GM18861 (cell line): ENCODE measurements around the gene TNNC1.

Source experiments
- ATAC-seq: cut with Tn5 transposase; IDR thresholded peaks from one replicate; pipeline ENCODE4 v1.9.1; 2021; ENCODE audit not compliant: unreplicated experiment

TNNC1 gene

GRCh38 chr3:52458770-52459545 lies 5.1 kb upstream of the TNNC1 start:
- no peak for ATAC-seq

- no peak for ATAC-seq
Measured at GRCh38 chr3:52458031-52458760, 4.4 kb upstream of the TNNC1 start.

- no peak for ATAC-seq
Measured at GRCh38 chr3:52456800-52457183, 3.0 kb upstream of the TNNC1 start.

- no peak for ATAC-seq
Measured at GRCh38 chr3:52456169-52456799, 2.4 kb upstream of the TNNC1 start.

- peak; percentile 70 for ATAC-seq
Measured at GRCh38 chr3:52455283-52456168, 1.7 kb upstream of the TNNC1 start, which contains the start of gene NISCH. NISCH (plus strand) TSS chr3:52455604; CDS start chr3:52455642, 38 bp downstream.

GRCh38 chr3:52454938-52455282 lies 1.1 kb upstream of the TNNC1 start:
- ATAC-seq = no peak

GRCh38 chr3:52454250-52454937 lies 553 bp upstream of the TNNC1 start:
- ATAC-seq = no peak

GRCh38 chr3:52452570-52453221 lies 1.1 kb downstream of the TNNC1 start:
- no peak for ATAC-seq

GRCh38 chr3:52452126-52452525 lies 1.7 kb downstream of the TNNC1 start:
- no peak for ATAC-seq

- no peak for ATAC-seq
Measured at GRCh38 chr3:52451237-52452083, 2.4 kb downstream of the TNNC1 start.

GRCh38 chr3:52450489-52451236 lies 3.2 kb downstream of the TNNC1 start:
- ATAC-seq = no peak

- ATAC-seq = no peak
Measured at GRCh38 chr3:52447512-52448355, 6.1 kb downstream of the TNNC1 start.

GRCh38 chr3:52446631-52447511 lies 7.0 kb downstream of the TNNC1 start:
- ATAC-seq = no peak

- ATAC-seq = no peak
Measured at GRCh38 chr3:52446042-52446441, 7.8 kb downstream of the TNNC1 start.

- peak; percentile 78 for ATAC-seq
Measured at GRCh38 chr3:52444860-52445793, 8.7 kb downstream of the TNNC1 start, which contains the start of gene SEMA3G. SEMA3G (minus strand) TSS chr3:52445103; CDS start chr3:52445027, 76 bp downstream.
